Measurements from ENCODE around the gene CFLAR.

CFLAR gene

DNA sequence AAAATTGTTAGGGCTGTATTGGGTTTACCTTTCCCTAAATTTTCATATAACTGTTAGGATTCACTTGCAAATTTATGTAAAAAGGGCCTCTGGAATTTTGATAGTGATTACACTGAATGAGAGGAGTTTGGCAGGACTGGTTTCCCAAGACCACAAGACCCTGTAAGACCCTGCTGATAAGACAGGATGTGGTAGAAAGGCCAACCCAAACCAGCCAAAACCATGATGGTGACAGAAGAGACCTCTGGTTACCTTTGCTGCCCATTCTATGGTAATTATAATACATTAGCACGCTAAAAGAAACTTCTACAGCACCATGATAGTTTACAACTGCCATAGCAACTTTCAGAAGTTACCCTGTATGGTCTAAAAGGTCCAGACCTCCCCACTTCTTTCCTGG is 58.7 kb downstream of the CFLAR start:
- Histone ChIP-seq H3K4me1 (ENCODE audit: insufficient read depth, low read length, poor library complexity, severe bottlenecking) (peaks cover 18% of the 10 kb centered on the region), H3K9me2 (replicated peaks; ENCODE audit: low read depth, low read length) (no peaks in the 10 kb centered on the region), H4K20me1 (ENCODE audit: insufficient read depth, low read length, poor library complexity, severe bottlenecking) (no peaks in the 10 kb centered on the region), H2AFZ (ENCODE audit: low read length) (no peak overlapping the region), H3K4me3 (ENCODE audit: low read length, poor library complexity, severe bottlenecking) (no peak overlapping the region), H3K9me3 (ENCODE audit: insufficient read depth, low read depth, low read length) (no peaks in the 10 kb centered on the region), H3K79me2 (ENCODE audit: insufficient read depth, low read length) (no peaks in the 10 kb centered on the region), H3K4me2 (ENCODE audit: low read depth, low read length, poor library complexity, severe bottlenecking) (no peak overlapping the region), H3K9ac (ENCODE audit: low read depth, low read length, poor library complexity, severe bottlenecking) (no peak overlapping the region), H3F3A (ENCODE audit: low read depth) (no peaks in the 10 kb centered on the region), H3K36me3 (ENCODE audit: insufficient read depth, low read length) (no peaks in the 10 kb centered on the region), H3K27me3 (ENCODE audit: insufficient read depth, low read length, poor library complexity, severe bottlenecking) (no peaks in the 10 kb centered on the region)
- TF ChIP-seq EZH2phosphoT487 (IDR thresholded peaks at IDR 0.05; ENCODE audit: borderline replicate concordance), result no peak
- TF ChIP-seq CTCF (conservative IDR thresholded peaks at IDR 0.05; ENCODE audit: low read length), result no peak

DNA sequence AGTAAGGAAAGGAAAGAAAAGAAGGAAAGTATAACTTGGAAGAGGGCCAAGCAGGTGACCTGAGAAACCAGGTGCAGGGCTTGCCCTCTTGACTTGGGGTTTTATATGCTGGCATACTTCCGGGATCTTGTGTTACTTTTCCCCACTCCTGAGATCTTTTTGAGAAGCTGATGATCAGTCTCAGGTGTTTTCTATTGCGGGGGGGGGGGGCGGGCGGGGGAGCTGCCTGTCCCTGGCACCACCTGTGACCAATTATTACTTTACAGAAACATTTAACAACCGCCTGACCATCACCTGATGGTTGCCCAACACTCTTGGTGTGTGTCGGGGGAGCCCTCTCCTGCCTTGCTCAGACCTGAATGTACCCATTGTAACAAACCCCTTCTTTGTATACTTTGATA is 60.1 kb downstream of the CFLAR start:
- H3K9me3 ChIP-seq (ENCODE audit: insufficient read depth, low read depth, low read length), result no peaks in the 10 kb centered on the region
- no peak overlapping the region for H3K9ac ChIP-seq (ENCODE audit: low read depth, low read length, poor library complexity, severe bottlenecking)
- H4K20me1 ChIP-seq (ENCODE audit: insufficient read depth, low read length, poor library complexity, severe bottlenecking), result no peaks in the 10 kb centered on the region
- H3K4me3 ChIP-seq (ENCODE audit: low read length, poor library complexity, severe bottlenecking), result no peak overlapping the region
- H2AFZ ChIP-seq (ENCODE audit: low read length), result no peak overlapping the region
- H3K27me3 ChIP-seq (ENCODE audit: insufficient read depth, low read length, poor library complexity, severe bottlenecking), result no peaks in the 10 kb centered on the region
- H3K36me3 ChIP-seq (ENCODE audit: insufficient read depth, low read length), result no peaks in the 10 kb centered on the region
- peaks cover 18% of the 10 kb centered on the region for H3K4me1 ChIP-seq (ENCODE audit: insufficient read depth, low read length, poor library complexity, severe bottlenecking)
- H3K79me2 ChIP-seq (ENCODE audit: insufficient read depth, low read length), result no peaks in the 10 kb centered on the region
- TF ChIP-seq CTCF (conservative IDR thresholded peaks at IDR 0.05; ENCODE audit: low read length) (no peak), EZH2phosphoT487 (IDR thresholded peaks at IDR 0.05; ENCODE audit: borderline replicate concordance) (no peak)
- H3F3A ChIP-seq (ENCODE audit: low read depth), result no peaks in the 10 kb centered on the region
- no peaks in the 10 kb centered on the region for H3K9me2 ChIP-seq (replicated peaks; ENCODE audit: low read depth, low read length)
- no peak overlapping the region for H3K4me2 ChIP-seq (ENCODE audit: low read depth, low read length, poor library complexity, severe bottlenecking)

DNA sequence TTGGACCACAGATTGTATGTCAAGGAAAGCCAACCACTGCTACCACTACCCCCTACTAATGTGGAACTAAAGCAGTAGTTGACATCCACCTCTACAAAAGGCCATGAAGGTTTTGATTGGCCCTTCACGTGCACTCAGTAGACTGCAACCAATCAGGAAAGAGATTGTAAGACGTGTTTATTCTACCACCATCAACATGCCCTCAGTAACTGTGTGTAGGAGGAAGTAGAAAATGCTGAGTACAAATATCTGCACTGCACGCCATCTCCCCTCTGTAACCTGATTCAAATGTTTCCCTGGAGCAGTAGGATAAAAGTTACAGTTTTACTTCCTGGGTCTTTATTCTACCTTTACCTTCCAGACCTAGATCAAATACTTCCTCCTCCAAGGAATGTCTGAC is 64.0 kb downstream of the CFLAR start:
- H2AFZ ChIP-seq (ENCODE audit: low read length), result no peak overlapping the region
- H4K20me1 ChIP-seq (ENCODE audit: insufficient read depth, low read length, poor library complexity, severe bottlenecking), result no peaks in the 10 kb centered on the region
- H3K36me3 ChIP-seq (ENCODE audit: insufficient read depth, low read length), result no peaks in the 10 kb centered on the region
- peaks cover 14% of the 10 kb centered on the region for H3K4me1 ChIP-seq (ENCODE audit: insufficient read depth, low read length, poor library complexity, severe bottlenecking)
- H3K79me2 ChIP-seq (ENCODE audit: insufficient read depth, low read length), result peaks cover 21% of the 10 kb centered on the region
- H3K9ac ChIP-seq (ENCODE audit: low read depth, low read length, poor library complexity, severe bottlenecking), result no peak overlapping the region
- H3K27me3 ChIP-seq (ENCODE audit: insufficient read depth, low read length, poor library complexity, severe bottlenecking), result no peaks in the 10 kb centered on the region
- no peak overlapping the region for H3K4me3 ChIP-seq (ENCODE audit: low read length, poor library complexity, severe bottlenecking)
- no peaks in the 10 kb centered on the region for H3K9me3 ChIP-seq (ENCODE audit: insufficient read depth, low read depth, low read length)
- no peaks in the 10 kb centered on the region for H3F3A ChIP-seq (ENCODE audit: low read depth)
- H3K9me2 ChIP-seq (replicated peaks; ENCODE audit: low read depth, low read length), result no peaks in the 10 kb centered on the region
- no peak overlapping the region for H3K4me2 ChIP-seq (ENCODE audit: low read depth, low read length, poor library complexity, severe bottlenecking)
- TF ChIP-seq EZH2phosphoT487 (IDR thresholded peaks at IDR 0.05; ENCODE audit: borderline replicate concordance) (no peak), CTCF (conservative IDR thresholded peaks at IDR 0.05; ENCODE audit: low read length) (no peak)

Data from Loucy (cell line).